Measurements from ENCODE around the gene MRPL43. TPM values are rescaled to one million over a fixed set of nuclear protein-coding genes. Genes with fewer than 3 reads are reported as not detected.

The MRPL43 gene
- total and polyA plus RNA-seq, 5 donors from 2014 or later, result 40.2 to 148 (median 136) TPM

GRCh38 chr10:100981178-100981772 lies 6.0 kb downstream of the MRPL43 start:
- H3K36me3 Mint-ChIP-seq, result peaks cover 30% of the 10 kb centered on the region
- peaks cover 1% of the 10 kb centered on the region for H3K4me1 ChIP-seq (ENCODE audit: control insufficient read depth, insufficient read depth, low read length, poor library complexity, severe bottlenecking)
- H3K4me1 Mint-ChIP-seq, result peaks cover 0 to 25% (median 13%) of the 10 kb centered on the region in 4 donors
- DNase-seq, result no peak
- no peak overlapping the region for H3K4me3 Mint-ChIP-seq
- H3K9me3 ChIP-seq (ENCODE audit: control insufficient read depth in 2 of 2, low read length in 2 of 2), result no peaks in the 10 kb centered on the region
- H3K36me3 ChIP-seq (ENCODE audit: control insufficient read depth, insufficient read depth, low read length), result peaks cover 21% of the 10 kb centered on the region
- no peaks in the 10 kb centered on the region for H3K27me3 Mint-ChIP-seq
- no peak overlapping the region for H3K4me3 ChIP-seq (ENCODE audit: low read depth, low read length)
- no peaks in the 10 kb centered on the region for H3K27me3 ChIP-seq (ENCODE audit: control insufficient read depth, insufficient read depth, low read length)
- H3K9me3 Mint-ChIP-seq, result no peaks in the 10 kb centered on the region
- H3K27ac ChIP-seq (ENCODE audit: insufficient read depth, low read length, poor library complexity, severe bottlenecking), result no peak overlapping the region
- H3K27ac Mint-ChIP-seq, result no peak overlapping the region
- ATAC-seq (ENCODE audit: low read depth in 2 of 2), result no peak

DNA sequence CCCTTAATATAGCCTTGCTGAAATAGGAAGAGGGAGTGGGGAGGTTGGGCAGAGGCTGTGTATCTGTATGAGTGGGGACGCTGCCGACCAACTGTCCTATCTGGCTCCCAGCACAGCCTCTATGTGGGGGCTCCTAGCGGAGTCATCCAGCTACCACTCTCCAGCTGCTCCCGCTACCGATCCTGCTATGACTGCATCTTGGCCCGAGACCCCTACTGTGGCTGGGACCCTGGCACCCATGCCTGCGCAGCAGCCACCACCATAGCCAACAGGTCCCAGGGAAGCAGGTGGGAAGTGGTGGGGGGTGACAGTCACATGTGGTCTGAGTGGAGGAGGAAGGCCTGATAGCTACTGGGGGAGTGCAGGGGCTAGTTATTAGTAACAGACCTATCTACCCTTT lies 6.6 kb downstream of the MRPL43 start:
- Mint-ChIP-seq H3K4me3 (no peak overlapping the region), H3K27ac (peak overlapping the region in 1 of 3 donors; percentile 73), H3K9me3 (no peaks in the 10 kb centered on the region), H3K4me1 (peaks cover 0 to 20% (median 10%) of the 10 kb centered on the region in 4 donors), H3K36me3 (peaks cover 30% of the 10 kb centered on the region), H3K27me3 (no peaks in the 10 kb centered on the region)
- peaks cover 21% of the 10 kb centered on the region for H3K36me3 ChIP-seq (ENCODE audit: control insufficient read depth, insufficient read depth, low read length)
- no peak overlapping the region for H3K27ac ChIP-seq (ENCODE audit: insufficient read depth, low read length, poor library complexity, severe bottlenecking)
- H3K9me3 ChIP-seq (ENCODE audit: control insufficient read depth in 2 of 2, low read length in 2 of 2), result no peaks in the 10 kb centered on the region
- H3K27me3 ChIP-seq (ENCODE audit: control insufficient read depth, insufficient read depth, low read length), result no peaks in the 10 kb centered on the region
- DNase-seq (no peak), ATAC-seq (ENCODE audit: low read depth in 2 of 2) (no peak)
- no peak overlapping the region for H3K4me3 ChIP-seq (ENCODE audit: low read depth, low read length)
- no peaks in the 10 kb centered on the region for H3K4me1 ChIP-seq (ENCODE audit: control insufficient read depth, insufficient read depth, low read length, poor library complexity, severe bottlenecking)

DNA sequence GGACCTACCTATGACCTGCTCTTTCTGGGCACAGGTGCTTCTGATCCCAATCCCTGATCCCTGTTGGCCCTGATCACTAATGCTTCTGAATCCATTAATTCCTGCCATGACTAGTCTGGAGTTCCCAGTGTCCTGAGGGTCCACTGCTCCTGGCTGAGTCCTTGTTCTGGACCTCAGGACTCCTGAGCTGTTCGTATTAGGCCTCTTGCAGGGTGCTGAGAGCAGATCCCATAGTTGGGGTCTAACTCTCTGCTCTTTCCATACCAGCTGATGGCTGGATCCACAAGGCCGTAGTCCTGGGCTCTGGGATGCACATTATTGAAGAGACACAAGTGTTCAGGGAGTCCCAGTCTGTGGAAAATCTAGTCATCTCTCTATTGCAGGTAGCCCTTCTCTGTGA lies 7.0 kb downstream of the MRPL43 start:
- Histone ChIP-seq H3K27me3 (ENCODE audit: control insufficient read depth, insufficient read depth, low read length) (no peaks in the 10 kb centered on the region), H3K4me1 (ENCODE audit: control insufficient read depth, insufficient read depth, low read length, poor library complexity, severe bottlenecking) (no peaks in the 10 kb centered on the region), H3K9me3 (ENCODE audit: control insufficient read depth in 2 of 2, low read length in 2 of 2) (no peaks in the 10 kb centered on the region), H3K36me3 (ENCODE audit: control insufficient read depth, insufficient read depth, low read length) (peaks cover 21% of the 10 kb centered on the region), H3K4me3 (ENCODE audit: low read depth, low read length) (no peak overlapping the region), H3K27ac (ENCODE audit: insufficient read depth, low read length, poor library complexity, severe bottlenecking) (no peak overlapping the region)
- Mint-ChIP-seq H3K27me3 (no peaks in the 10 kb centered on the region), H3K27ac (no peak overlapping the region), H3K36me3 (peaks cover 30% of the 10 kb centered on the region), H3K9me3 (no peaks in the 10 kb centered on the region), H3K4me1 (peaks cover 0 to 16% (median 7%) of the 10 kb centered on the region in 4 donors), H3K4me3 (no peak overlapping the region)
- no peak for DNase-seq
- no peak for ATAC-seq (ENCODE audit: low read depth in 2 of 2)

- H3K36me3 Mint-ChIP-seq, result peaks cover 30% of the 10 kb centered on the region
- no peak overlapping the region for H3K27ac Mint-ChIP-seq
- H3K4me1 Mint-ChIP-seq, result peaks cover 0 to 12% (median 4%) of the 10 kb centered on the region in 4 donors
- H3K27ac ChIP-seq (ENCODE audit: insufficient read depth, low read length, poor library complexity, severe bottlenecking), result no peak overlapping the region
- DNase-seq (no peak), ATAC-seq (ENCODE audit: low read depth in 2 of 2) (no peak)
- H3K4me3 ChIP-seq (ENCODE audit: low read depth, low read length), result no peak overlapping the region
- no peaks in the 10 kb centered on the region for H3K9me3 Mint-ChIP-seq
- no peaks in the 10 kb centered on the region for H3K27me3 ChIP-seq (ENCODE audit: control insufficient read depth, insufficient read depth, low read length)
- no peaks in the 10 kb centered on the region for H3K4me1 ChIP-seq (ENCODE audit: control insufficient read depth, insufficient read depth, low read length, poor library complexity, severe bottlenecking)
- no peak overlapping the region for H3K4me3 Mint-ChIP-seq
- no peaks in the 10 kb centered on the region for H3K27me3 Mint-ChIP-seq
- H3K9me3 ChIP-seq (ENCODE audit: control insufficient read depth in 2 of 2, low read length in 2 of 2), result no peaks in the 10 kb centered on the region
- peaks cover 21% of the 10 kb centered on the region for H3K36me3 ChIP-seq (ENCODE audit: control insufficient read depth, insufficient read depth, low read length)
These were observed 7.5 kb downstream of the MRPL43 start for GRCh38 chr10:100979791-100980272.

DNA sequence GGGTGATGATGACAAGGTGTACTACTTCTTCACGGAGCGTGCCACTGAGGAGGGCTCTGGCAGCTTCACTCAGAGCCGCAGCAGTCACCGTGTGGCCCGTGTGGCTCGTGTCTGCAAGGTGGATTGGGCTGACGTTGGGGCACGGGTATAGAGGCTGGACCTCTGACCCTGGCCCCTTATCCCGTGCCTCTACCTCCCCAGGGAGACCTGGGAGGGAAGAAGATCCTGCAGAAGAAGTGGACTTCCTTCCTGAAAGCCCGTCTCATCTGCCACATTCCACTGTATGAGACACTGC lies 8.4 kb downstream of the MRPL43 start:
- DNase-seq (no peak), ATAC-seq (ENCODE audit: low read depth in 2 of 2) (no peak)
- no peak overlapping the region for H3K27ac Mint-ChIP-seq
- peaks cover 0 to 4% (median 1%) of the 10 kb centered on the region in 4 donors for H3K4me1 Mint-ChIP-seq
- peaks cover 30% of the 10 kb centered on the region for H3K36me3 Mint-ChIP-seq
- no peaks in the 10 kb centered on the region for H3K27me3 Mint-ChIP-seq
- H3K4me3 ChIP-seq (ENCODE audit: low read depth, low read length), result no peak overlapping the region
- H3K9me3 ChIP-seq (ENCODE audit: control insufficient read depth in 2 of 2, low read length in 2 of 2), result no peaks in the 10 kb centered on the region
- H3K27ac ChIP-seq (ENCODE audit: insufficient read depth, low read length, poor library complexity, severe bottlenecking), result no peak overlapping the region
- H3K4me3 Mint-ChIP-seq, result no peak overlapping the region
- H3K36me3 ChIP-seq (ENCODE audit: control insufficient read depth, insufficient read depth, low read length), result peaks cover 21% of the 10 kb centered on the region
- no peaks in the 10 kb centered on the region for H3K9me3 Mint-ChIP-seq
- H3K27me3 ChIP-seq (ENCODE audit: control insufficient read depth, insufficient read depth, low read length), result no peaks in the 10 kb centered on the region
- no peaks in the 10 kb centered on the region for H3K4me1 ChIP-seq (ENCODE audit: control insufficient read depth, insufficient read depth, low read length, poor library complexity, severe bottlenecking)

- ATAC-seq (ENCODE audit: low read depth in 2 of 2), result no peak
- Histone ChIP-seq H3K36me3 (ENCODE audit: control insufficient read depth, insufficient read depth, low read length) (peaks cover 20% of the 10 kb centered on the region), H3K4me1 (ENCODE audit: control insufficient read depth, insufficient read depth, low read length, poor library complexity, severe bottlenecking) (no peaks in the 10 kb centered on the region), H3K9me3 (ENCODE audit: control insufficient read depth in 2 of 2, low read length in 2 of 2) (no peaks in the 10 kb centered on the region), H3K4me3 (ENCODE audit: low read depth, low read length) (no peak overlapping the region), H3K27me3 (ENCODE audit: control insufficient read depth, insufficient read depth, low read length) (no peaks in the 10 kb centered on the region), H3K27ac (ENCODE audit: insufficient read depth, low read length, poor library complexity, severe bottlenecking) (no peak overlapping the region)
- Mint-ChIP-seq H3K36me3 (peaks cover 30% of the 10 kb centered on the region), H3K9me3 (no peaks in the 10 kb centered on the region), H3K27me3 (peaks cover 3% of the 10 kb centered on the region), H3K27ac (no peak overlapping the region), H3K4me3 (no peak overlapping the region), H3K4me1 (peaks cover 0 to 4% (median 1%) of the 10 kb centered on the region in 4 donors)
- no peak for DNase-seq
These were observed 9.0 kb downstream of the MRPL43 start for GRCh38 chr10:100978121-100978900.

GRCh38 chr10:100977436-100977835 lies 9.9 kb downstream of the MRPL43 start:
- Histone ChIP-seq H3K9me3 (ENCODE audit: control insufficient read depth in 2 of 2, low read length in 2 of 2) (no peaks in the 10 kb centered on the region), H3K4me3 (ENCODE audit: low read depth, low read length) (no peak overlapping the region), H3K4me1 (ENCODE audit: control insufficient read depth, insufficient read depth, low read length, poor library complexity, severe bottlenecking) (no peaks in the 10 kb centered on the region), H3K36me3 (ENCODE audit: control insufficient read depth, insufficient read depth, low read length) (peaks cover 14% of the 10 kb centered on the region), H3K27me3 (ENCODE audit: control insufficient read depth, insufficient read depth, low read length) (no peaks in the 10 kb centered on the region), H3K27ac (ENCODE audit: insufficient read depth, low read length, poor library complexity, severe bottlenecking) (no peak overlapping the region)
- H3K27me3 Mint-ChIP-seq, result peaks cover 4% of the 10 kb centered on the region
- no peak for DNase-seq
- no peaks in the 10 kb centered on the region for H3K9me3 Mint-ChIP-seq
- H3K4me3 Mint-ChIP-seq, result no peak overlapping the region
- H3K36me3 Mint-ChIP-seq, result peaks cover 24% of the 10 kb centered on the region
- no peak for ATAC-seq (ENCODE audit: low read depth in 2 of 2)
- no peak overlapping the region for H3K27ac Mint-ChIP-seq
- H3K4me1 Mint-ChIP-seq, result no peaks in the 10 kb centered on the region

DNA sequence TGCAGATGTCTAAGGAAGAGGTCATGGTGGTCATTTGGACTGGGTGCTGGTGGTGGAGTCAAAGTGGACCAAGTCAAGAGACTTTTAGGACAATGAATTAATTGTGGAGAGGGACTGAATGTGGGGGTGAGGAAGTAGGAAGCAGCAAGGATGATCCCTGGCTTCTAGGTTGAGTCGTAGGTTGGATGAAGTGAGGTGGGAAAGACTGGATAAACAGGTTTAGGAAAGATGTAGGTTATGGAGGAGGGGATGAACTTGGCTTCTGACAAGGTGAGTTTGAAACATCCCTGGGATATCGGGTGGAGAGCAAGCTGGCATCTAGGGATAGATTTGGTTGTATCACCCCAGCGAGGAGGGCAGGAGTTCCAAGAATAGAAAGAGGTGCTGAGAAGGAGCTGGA lies 10.4 kb downstream of the MRPL43 start:
- Mint-ChIP-seq H3K9me3 (no peaks in the 10 kb centered on the region), H3K4me3 (no peak overlapping the region), H3K27me3 (peaks cover 4% of the 10 kb centered on the region), H3K4me1 (no peaks in the 10 kb centered on the region), H3K36me3 (peaks cover 19% of the 10 kb centered on the region), H3K27ac (peak overlapping the region in 1 of 3 donors; percentile 27)
- Histone ChIP-seq H3K27ac (ENCODE audit: insufficient read depth, low read length, poor library complexity, severe bottlenecking) (no peak overlapping the region), H3K4me1 (ENCODE audit: control insufficient read depth, insufficient read depth, low read length, poor library complexity, severe bottlenecking) (no peaks in the 10 kb centered on the region), H3K9me3 (ENCODE audit: control insufficient read depth in 2 of 2, low read length in 2 of 2) (no peaks in the 10 kb centered on the region), H3K4me3 (ENCODE audit: low read depth, low read length) (no peak overlapping the region), H3K36me3 (ENCODE audit: control insufficient read depth, insufficient read depth, low read length) (peaks cover 14% of the 10 kb centered on the region), H3K27me3 (ENCODE audit: control insufficient read depth, insufficient read depth, low read length) (no peaks in the 10 kb centered on the region)
- DNase-seq (no peak), ATAC-seq (ENCODE audit: low read depth in 2 of 2) (no peak)
